ENCODE data around the gene FAF1. TPM values are rescaled to one million over a fixed set of nuclear protein-coding genes. Genes with fewer than 3 reads are reported as not detected.

FAF1 gene
- total RNA-seq, 2 experiments from 2014 or later, result 42.3 to 114 TPM

- no peak for DNase-seq (ENCODE audit: low spot score)
- H3K9me3 ChIP-seq (ENCODE audit: low read length), result no peaks in the 10 kb centered on the region
- H3K79me2 ChIP-seq (ENCODE audit: insufficient read depth, low read depth, low read length), result no peaks in the 10 kb centered on the region
- H3K36me3 ChIP-seq (ENCODE audit: insufficient read depth, low read length), result peaks cover 6% of the 10 kb centered on the region; the same call in 1 of the 2 replicates
- H3K4me2 ChIP-seq (ENCODE audit: low read length), result no peak overlapping the region
- intact Hi-C loops (cut with micrococcal nuclease; ENCODE audit: unreplicated experiment), result no loop called here
- no peak overlapping the region for H3K4me3 ChIP-seq (ENCODE audit: low read depth, low read length, poor library complexity, severe bottlenecking)
- TF ChIP-seq EZH2phosphoT487 (IDR thresholded peaks at IDR 0.05; ENCODE audit: borderline replicate concordance, low read depth, low read length), result no peak
- no peak for TF ChIP-seq CTCF (conservative IDR thresholded peaks at IDR 0.05; ENCODE audit: low read length)
- no TSS peak for BruUV-seq (replicated peaks)
- no peak overlapping the region for H3K27ac ChIP-seq (ENCODE audit: low read depth, low read length, poor library complexity, severe bottlenecking)
- H3K4me1 ChIP-seq (ENCODE audit: insufficient read depth, low read length, poor library complexity, severe bottlenecking), result no peaks in the 10 kb centered on the region
- POLR2A ChIA-PET, result interaction anchor here (0.6 to 0.8 kb wide), 3 partner anchors 10 to 688 kb away, joined by 3 read pairs; no protein-coding TSS in a partner anchor
- H2AFZ ChIP-seq (ENCODE audit: low read length), result no peak overlapping the region
- H4K20me1 ChIP-seq (ENCODE audit: insufficient read depth, low read length), result no peaks in the 10 kb centered on the region
- H3K9me2 ChIP-seq (ENCODE audit: insufficient read depth, low read length), result no peaks in the 10 kb centered on the region
- CTCF ChIA-PET (ENCODE audit: unreplicated experiment), result no interaction called here
These were observed 505.2 kb downstream of the FAF1 start for GRCh38 chr1:50454911-50455310.

- no peaks in the 10 kb centered on the region for H4K20me1 ChIP-seq (ENCODE audit: insufficient read depth, low read length)
- H3K4me1 ChIP-seq (ENCODE audit: insufficient read depth, low read length, poor library complexity, severe bottlenecking), result no peaks in the 10 kb centered on the region
- no TSS peak for BruUV-seq (replicated peaks)
- ChIA-PET POLR2A (interaction anchor here (0.5 kb wide), 1 partner anchor 106 kb away, joined by 3 read pairs; no protein-coding TSS in a partner anchor), CTCF (ENCODE audit: unreplicated experiment) (no interaction called here)
- H3K9me2 ChIP-seq (ENCODE audit: insufficient read depth, low read length), result no peaks in the 10 kb centered on the region
- H3K4me3 ChIP-seq (ENCODE audit: low read depth, low read length, poor library complexity, severe bottlenecking), result no peak overlapping the region
- H3K9me3 ChIP-seq (ENCODE audit: low read length), result no peaks in the 10 kb centered on the region
- intact Hi-C loops (cut with micrococcal nuclease; ENCODE audit: unreplicated experiment), result no loop called here
- TF ChIP-seq CTCF (conservative IDR thresholded peaks at IDR 0.05; ENCODE audit: low read length) (no peak), EZH2phosphoT487 (IDR thresholded peaks at IDR 0.05; ENCODE audit: borderline replicate concordance, low read depth, low read length) (no peak)
- no peak for DNase-seq (ENCODE audit: low spot score)
- no peak overlapping the region for H3K4me2 ChIP-seq (ENCODE audit: low read length)
- no peaks in the 10 kb centered on the region for H3K79me2 ChIP-seq (ENCODE audit: insufficient read depth, low read depth, low read length)
- H3K36me3 ChIP-seq (ENCODE audit: insufficient read depth, low read length), result peaks cover 6% of the 10 kb centered on the region; the same call in 1 of the 2 replicates
- H2AFZ ChIP-seq (ENCODE audit: low read length), result no peak overlapping the region
- no peak overlapping the region for H3K27ac ChIP-seq (ENCODE audit: low read depth, low read length, poor library complexity, severe bottlenecking)
These were observed 506.8 kb downstream of the FAF1 start for GRCh38 chr1:50453266-50453665.

- Histone ChIP-seq H3K4me2 (ENCODE audit: low read length) (no peak overlapping the region), H2AFZ (ENCODE audit: low read length) (no peak overlapping the region), H3K9me3 (ENCODE audit: low read length) (no peaks in the 10 kb centered on the region), H3K4me1 (ENCODE audit: insufficient read depth, low read length, poor library complexity, severe bottlenecking) (no peaks in the 10 kb centered on the region), H3K9me2 (ENCODE audit: insufficient read depth, low read length) (no peaks in the 10 kb centered on the region), H3K79me2 (ENCODE audit: insufficient read depth, low read depth, low read length) (no peaks in the 10 kb centered on the region), H3K27ac (ENCODE audit: low read depth, low read length, poor library complexity, severe bottlenecking) (no peak overlapping the region), H3K36me3 (ENCODE audit: insufficient read depth, low read length) (peaks cover 6% of the 10 kb centered on the region; the same call in 1 of the 2 replicates), H3K4me3 (ENCODE audit: low read depth, low read length, poor library complexity, severe bottlenecking) (no peak overlapping the region), H4K20me1 (ENCODE audit: insufficient read depth, low read length) (no peaks in the 10 kb centered on the region)
- ChIA-PET POLR2A (interaction anchor here (0.5 to 0.6 kb wide), 2 partner anchors 105 to 220 kb away, joined by 3 read pairs; no protein-coding TSS in a partner anchor), CTCF (ENCODE audit: unreplicated experiment) (no interaction called here)
- TF ChIP-seq CTCF (conservative IDR thresholded peaks at IDR 0.05; ENCODE audit: low read length), result no peak
- no peak for TF ChIP-seq EZH2phosphoT487 (IDR thresholded peaks at IDR 0.05; ENCODE audit: borderline replicate concordance, low read depth, low read length)
- intact Hi-C loops (cut with micrococcal nuclease; ENCODE audit: unreplicated experiment), result no loop called here
- no TSS peak for BruUV-seq (replicated peaks)
- no peak for DNase-seq (ENCODE audit: low spot score)
These were observed 507.4 kb downstream of the FAF1 start for GRCh38 chr1:50452700-50453099.

Data from OCI-LY7 (cell line).